NCI-H510A (cell line): ENCODE data around the gene GRK5.

ENCODE experiments used
- DNase-seq: peaks from one replicate; lab custom pipeline; 2025; lab: John Stamatoyannopoulos, UW

The GRK5 gene

GRCh38 chr10:119344381-119344780, 137.0 kb downstream of the GRK5 start:
- DNase-seq, result peak; percentile 32

GRCh38 chr10:119346095-119346832, 138.9 kb downstream of the GRK5 start:
- DNase-seq, result no peak

GRCh38 chr10:119347181-119347974, 140.0 kb downstream of the GRK5 start:
- no peak for DNase-seq

- no peak for DNase-seq
Measured at GRCh38 chr10:119348106-119348505, 140.7 kb downstream of the GRK5 start.

GRCh38 chr10:119348516-119349240, 141.3 kb downstream of the GRK5 start:
- DNase-seq, result no peak

- DNase-seq, result no peak
Measured at GRCh38 chr10:119349341-119349740, 142.0 kb downstream of the GRK5 start.

- DNase-seq, result no peak
Measured at GRCh38 chr10:119349937-119350501, 142.6 kb downstream of the GRK5 start.

- DNase-seq, result no peak
Measured at GRCh38 chr10:119350502-119351097, 143.2 kb downstream of the GRK5 start.

GRCh38 chr10:119351189-119351588, 143.8 kb downstream of the GRK5 start:
- DNase-seq, result no peak

GRCh38 chr10:119352042-119352441, 144.7 kb downstream of the GRK5 start:
- DNase-seq, result no peak

- DNase-seq, result no peak
Measured at GRCh38 chr10:119352807-119353206, 145.4 kb downstream of the GRK5 start.

- no peak for DNase-seq
Measured at GRCh38 chr10:119353421-119353820, 146.1 kb downstream of the GRK5 start.

- DNase-seq, result no peak
Measured at GRCh38 chr10:119355930-119356329, 148.6 kb downstream of the GRK5 start.

- DNase-seq, result no peak
Measured at GRCh38 chr10:119357412-119358151, 150.2 kb downstream of the GRK5 start.

- DNase-seq, result no peak
Measured at GRCh38 chr10:119358152-119358512, 150.8 kb downstream of the GRK5 start.

- DNase-seq, result no peak
Measured at GRCh38 chr10:119358567-119358966, 151.2 kb downstream of the GRK5 start.

- no peak for DNase-seq
Measured at GRCh38 chr10:119359025-119359424, 151.7 kb downstream of the GRK5 start.

GRCh38 chr10:119360181-119360921, 153.0 kb downstream of the GRK5 start:
- no peak for DNase-seq

- no peak for DNase-seq
Measured at GRCh38 chr10:119361037-119361436, 153.7 kb downstream of the GRK5 start.

- DNase-seq, result no peak
Measured at GRCh38 chr10:119362122-119362521, 154.8 kb downstream of the GRK5 start.
